HepG2 (cell line): ENCODE measurements around the gene CEP89. TPM values are rescaled to one million over a fixed set of nuclear protein-coding genes. Genes with fewer than 3 reads are reported as not detected.
A peak's percentile ranks its signal among the peaks of the same experiment; 100 is the strongest.

Experiments
- ARNT2 ChIP-seq: sonication (generic); formaldehyde crosslinking; IDR thresholded peaks from 2 replicates; pipeline ENCODE4 v1.8.0; 2022; ENCODE audit warnings: mild to moderate bottlenecking, low read depth, missing genetic modification reagents, moderate library complexity
- CERS6 ChIP-seq: sonication (generic); formaldehyde crosslinking; IDR thresholded peaks from 2 replicates; pipeline ENCODE4 v1.5.0; 2020; ENCODE audit warnings: missing genetic modification reagents
- GABPB1 ChIP-seq: IDR thresholded peaks from 2 replicates; pipeline ENCODE4 v1.6.1; 2016; ENCODE audit warnings: mild to moderate bottlenecking, missing genetic modification reagents, moderate library complexity, missing compliant biosample characterization
- ISX ChIP-seq: sonication (generic); formaldehyde crosslinking; conservative IDR thresholded peaks from 2 replicates; pipeline ENCODE4 v1.5.0; 2020; ENCODE audit warnings: missing genetic modification reagents
- KLF13 ChIP-seq: sonication (generic); formaldehyde crosslinking; IDR thresholded peaks from 2 replicates; pipeline ENCODE4 v1.4.0; 2020; ENCODE audit warnings: mild to moderate bottlenecking, missing genetic modification reagents
- MLLT10 ChIP-seq: sonication (generic); formaldehyde crosslinking; IDR thresholded peaks from 2 replicates; pipeline ENCODE4 v1.4.0; 2020; ENCODE audit warnings: missing genetic modification reagents
- MXD3 ChIP-seq: IDR thresholded peaks from 2 replicates; pipeline ENCODE4 v1.6.1; 2016; ENCODE audit warnings: mild to moderate bottlenecking, missing biosample characterization, missing genetic modification reagents
- NR0B2 ChIP-seq: sonication (generic); formaldehyde crosslinking; IDR thresholded peaks from 2 replicates; pipeline ENCODE4 v1.4.0; 2020; ENCODE audit warnings: mild to moderate bottlenecking, missing genetic modification reagents
- PAF1 ChIP-seq: IDR thresholded peaks from 2 replicates; pipeline ENCODE4 v1.6.1; 2016; ENCODE audit warnings: missing genetic modification reagents, missing compliant biosample characterization
- PATZ1 ChIP-seq: sonication (generic); formaldehyde crosslinking; IDR thresholded peaks from 2 replicates; pipeline ENCODE4 v1.4.0; 2020; ENCODE audit warnings: missing genetic modification reagents
- PHF8 ChIP-seq: sonication (generic); formaldehyde crosslinking; IDR thresholded peaks from 2 replicates; pipeline ENCODE4 v1.5.0; 2020; ENCODE audit warnings: missing genetic modification reagents
- POGK ChIP-seq: sonication (generic); formaldehyde crosslinking; conservative IDR thresholded peaks from 2 replicates; pipeline ENCODE4 v1.8.0; 2022; ENCODE audit warnings: mild to moderate bottlenecking, moderate library complexity, missing genetic modification reagents
- PRPF4 ChIP-seq: fragments of 200-400 bp; formaldehyde crosslinking; IDR thresholded peaks from 2 replicates; pipeline ENCODE4 v1.6.1; 2016; ENCODE audit warnings: low read length, low read depth; ENCODE audit not compliant: poor library complexity, severe bottlenecking
- RELA ChIP-seq: sonication (generic); formaldehyde crosslinking; IDR thresholded peaks from 2 replicates; pipeline ENCODE4 v1.4.0; 2020; ENCODE audit warnings: missing genetic modification reagents
- SIN3B ChIP-seq: fragments of 150-350 bp; IDR thresholded peaks from 2 replicates; pipeline ENCODE4 v1.6.1; 2014; ENCODE audit warnings: low read length
- SMC3 ChIP-seq: IDR thresholded peaks from 2 replicates; pipeline ENCODE4 v1.6.1; 2011; ENCODE audit warnings: low read length, improper control_type of control experiment
- SUZ12 ChIP-seq: fragments of 150-350 bp; IDR thresholded peaks from 2 replicates; pipeline ENCODE4 v1.6.1; 2014; ENCODE audit warnings: low read depth, low read length
- ZBTB8A ChIP-seq: sonication (generic); formaldehyde crosslinking; IDR thresholded peaks from 2 replicates; pipeline ENCODE4 v1.4.0; 2020; ENCODE audit warnings: mild to moderate bottlenecking, low read depth, missing genetic modification reagents, borderline replicate concordance
- ZKSCAN5 ChIP-seq: sonication (generic); formaldehyde crosslinking; IDR thresholded peaks from 2 replicates; pipeline ENCODE4 v1.5.1; 2020; ENCODE audit warnings: mild to moderate bottlenecking, missing genetic modification reagents
- ZNF362 ChIP-seq: sonication (generic); formaldehyde crosslinking; IDR thresholded peaks from 2 replicates; pipeline ENCODE4 v1.4.0; 2020; ENCODE audit warnings: missing genetic modification reagents, mild to moderate bottlenecking, borderline replicate concordance
- ZNF558 ChIP-seq: sonication (generic); formaldehyde crosslinking; IDR thresholded peaks from 2 replicates; pipeline ENCODE4 v1.9.0; 2022; ENCODE audit warnings: mild to moderate bottlenecking, missing genetic modification reagents, borderline replicate concordance
- ZNF564 ChIP-seq: sonication (generic); formaldehyde crosslinking; IDR thresholded peaks from 2 replicates; pipeline ENCODE4 v1.8.1; 2023; ENCODE audit warnings: mild to moderate bottlenecking, missing genetic modification reagents
- ZNF660 ChIP-seq: sonication (generic); formaldehyde crosslinking; IDR thresholded peaks from 2 replicates; pipeline ENCODE4 v1.5.1; 2020; ENCODE audit warnings: mild to moderate bottlenecking, low read depth, missing genetic modification reagents, borderline replicate concordance
- ZNF878 ChIP-seq: sonication (generic); formaldehyde crosslinking; IDR thresholded peaks from 2 replicates; pipeline ENCODE4 v1.8.1; 2023; ENCODE audit warnings: mild to moderate bottlenecking, missing genetic modification reagents, moderate library complexity
- ZNF883 ChIP-seq: sonication (generic); formaldehyde crosslinking; IDR thresholded peaks from 2 replicates; pipeline ENCODE4 v1.5.1; 2020; ENCODE audit warnings: mild to moderate bottlenecking, missing genetic modification reagents; ENCODE audit errors: not compliant biosample characterization
- polyA plus RNA-seq, 8 experiments: library from polyadenylated mRNA; depleted of rRNA in 3 of 8; stranded (reverse) in 7 of 8; unstranded in 1 of 8; fragments of >200 nt; fragmentation: Illumina TruSeq in 4 of 8; extraction: Trizol in 4 of 8; gene quantifications; 2 replicates each; pipeline versions ENCODE4 v1.2.1 to v1.2.3, GENCODE V29; 2011 to 2016; ENCODE audit warnings: low read depth in 4 of 8, missing spikeins in 1 of 8, mixed read lengths in 1 of 8; ENCODE audit not compliant: insufficient read depth in 1 of 8
- total RNA-seq, 5 experiments: library from RNA; depleted of rRNA; stranded (reverse); fragments of >200 nt; fragmentation: Illumina TruSeq; extraction: Trizol; gene quantifications; 2 replicates each; pipeline ENCODE4 v1.2.3, GENCODE V29; 2016; ENCODE audit warnings: low read depth in 1 of 5

The CEP89 gene
- total and polyA plus RNA-seq, 2 of the 13 experiments (the other 11 are each of a cell fraction or from before 2014, with no cell fraction given): 7.2 to 10.9 TPM

- TF ChIP-seq NR0B2 (CRISPR knock-in tag) (no peak), ZNF564 (CRISPR knock-in tag) (no peak), RELA (CRISPR knock-in tag) (no peak), ZKSCAN5 (CRISPR knock-in tag) (no peak), SMC3 (peak; percentile 10; the same call in 1 of the 2 replicates), GABPB1 (CRISPR knock-in tag) (peak; percentile 16; the same call in 1 of the 2 replicates), POGK (CRISPR knock-in tag) (no peak), ZNF878 (CRISPR knock-in tag) (no peak), ZNF558 (CRISPR knock-in tag) (no peak), MLLT10 (CRISPR knock-in tag) (no peak), ZNF883 (CRISPR knock-in tag) (no peak), CERS6 (no peak), MXD3 (CRISPR knock-in tag) (0 out of 2 replicates have a peak, but pooled peaks have one; percentile 35), ZNF362 (CRISPR knock-in tag) (0 out of 2 replicates have a peak, but pooled peaks have one; percentile 36), ARNT2 (no peak), KLF13 (no peak), PRPF4 (no peak), ISX (CRISPR knock-in tag) (no peak), SUZ12 (no peak), ZNF660 (CRISPR knock-in tag) (no peak), PATZ1 (CRISPR knock-in tag) (0 out of 2 replicates have a peak, but pooled peaks have one; percentile 17), ZBTB8A (CRISPR knock-in tag) (no peak), SIN3B (no peak), PAF1 (CRISPR knock-in tag) (no peak), PHF8 (CRISPR knock-in tag) (no peak)
Measured at GRCh38 chr19:32870981-32871451, 100.7 kb downstream of the CEP89 start (continued).
